Activated B cell treated with CpG ODN at 0.5 μM for 24 hours (primary cell): ENCODE data around the gene RPS6KL1. TPM values are rescaled to one million over a fixed set of nuclear protein-coding genes. Genes with fewer than 3 reads are reported as not detected.

Experiments
- ATAC-seq: fragments of 200-7000 bp; cut with Tn5 transposase; one replicate; pipeline ENCODE4 v1.10.0; 2021; ENCODE audit warnings: low read depth, mild to moderate bottlenecking, moderate library complexity
- CTCF ChIA-PET: fragments of 350-600 bp; sonication (Branson Sonifier 250); formaldehyde crosslinking; loops from one replicate; lab custom pipeline; 2021; ENCODE audit warnings: antibody characterized with exemption; lab: Charles Lee
- POLR2A ChIA-PET: fragments of 350-600 bp; sonication (Branson Sonifier 250); formaldehyde crosslinking; loops from one replicate; lab custom pipeline; 2021; ENCODE audit warnings: antibody characterized with exemption; lab: Charles Lee
- DNase-seq: peaks from one replicate; pipeline ENCODE4 v3.0.0; 2022
- H3K27ac Mint-ChIP-seq: one replicate; pipeline ENCODE4 v1.8.0; 2020; ENCODE audit warnings: mixed read lengths
- H3K27me3 Mint-ChIP-seq: one replicate; pipeline ENCODE4 v1.8.0; 2021; ENCODE audit warnings: mixed read lengths
- H3K36me3 Mint-ChIP-seq: one replicate; pipeline ENCODE4 v1.8.0; 2021; ENCODE audit warnings: low read depth, mixed read lengths
- H3K4me1 Mint-ChIP-seq: one replicate; pipeline ENCODE4 v1.8.0; 2021; ENCODE audit warnings: mixed read lengths
- H3K4me3 Mint-ChIP-seq: one replicate; pipeline ENCODE4 v1.8.0; 2020; ENCODE audit warnings: mild to moderate bottlenecking, mixed read lengths
- H3K9me3 Mint-ChIP-seq: one replicate; pipeline ENCODE4 v1.8.0; 2020; ENCODE audit warnings: mixed read lengths
- CTCF ChIP-seq: fragments of 200-600 bp; IDR thresholded peaks from one replicate; pipeline ENCODE4 v1.8.0; 2022; ENCODE audit warnings: antibody characterized with exemption, mild to moderate bottlenecking
- intact Hi-C: fragments of 100-400 bp; cut with micrococcal nuclease; formaldehyde crosslinking; loops from one replicate; pipeline ENCODE4 v1.15.1; 2024
- total RNA-seq: library from RNA; stranded (reverse); gene quantifications from 2 replicates; pipeline ENCODE4 v1.2.3, GENCODE V29; 2022

The RPS6KL1 gene
- total RNA-seq, 1 donor from 2014 or later: 5.2 TPM

GRCh38 chr14:74897642-74898041 lies 25.4 kb downstream of the RPS6KL1 start:
- H3K36me3 Mint-ChIP-seq: peaks cover 98% of the 10 kb centered on the region
- no peaks in the 10 kb centered on the region for H3K27me3 Mint-ChIP-seq
- no peak overlapping the region for H3K4me3 Mint-ChIP-seq
- ATAC-seq (no peak), DNase-seq (no peak)
- no peaks in the 10 kb centered on the region for H3K9me3 Mint-ChIP-seq
- TF ChIP-seq CTCF: no peak
- ChIA-PET CTCF (interaction anchor here (0.6 to 2.0 kb wide), 2 partner anchors 37 to 241 kb away, joined by 3 to 9 read pairs; no protein-coding TSS in a partner anchor), POLR2A (interaction anchor here (0.7 kb wide), 2 partner anchors 230 to 619 kb away, joined by 4 to 5 read pairs; no protein-coding TSS in a partner anchor)
- no peak overlapping the region for H3K27ac Mint-ChIP-seq
- peaks cover 20% of the 10 kb centered on the region for H3K4me1 Mint-ChIP-seq
- intact Hi-C loops: no loop called here

- Mint-ChIP-seq H3K4me3 (no peak overlapping the region), H3K27ac (no peak overlapping the region), H3K9me3 (no peaks in the 10 kb centered on the region), H3K27me3 (no peaks in the 10 kb centered on the region), H3K36me3 (peaks cover 98% of the 10 kb centered on the region), H3K4me1 (peaks cover 30% of the 10 kb centered on the region)
- TF ChIP-seq CTCF: no peak
- ChIA-PET POLR2A (no interaction called here), CTCF (interaction anchor here (2.0 to 5.0 kb wide), 2 partner anchors 9 to 35 kb away, joined by 9 to 53 read pairs; no protein-coding TSS in a partner anchor)
- ATAC-seq (no peak), DNase-seq (no peak)
- intact Hi-C loops: no loop called here
Observed at GRCh38 chr14:74896400-74896799, 26.7 kb downstream of the RPS6KL1 start.

GRCh38 chr14:74893614-74894091 lies 29.4 kb downstream of the RPS6KL1 start:
- no peak for TF ChIP-seq CTCF
- H3K4me3 Mint-ChIP-seq: peak overlapping the region; percentile 29
- DNase-seq (no peak), ATAC-seq (peak; percentile 43)
- H3K36me3 Mint-ChIP-seq: peaks cover 92% of the 10 kb centered on the region
- intact Hi-C loops: loop anchor here (2.0 kb wide), 1 partner anchor 17 kb away; the partner anchor contains the start of gene PROX2
- H3K4me1 Mint-ChIP-seq: peaks cover 31% of the 10 kb centered on the region
- POLR2A ChIA-PET: interaction anchor here (0.6 to 1.9 kb wide), 5 partner anchors 11 to 440 kb away, joined by 3 to 8 read pairs (median 4); partner anchors contain the start of gene DLST
- H3K9me3 Mint-ChIP-seq: no peaks in the 10 kb centered on the region
- H3K27ac Mint-ChIP-seq: peak overlapping the region; percentile 83
- H3K27me3 Mint-ChIP-seq: no peaks in the 10 kb centered on the region
- CTCF ChIA-PET: interaction anchor here (0.8 to 5.0 kb wide), 9 partner anchors 10 to 194 kb away, joined by 3 to 53 read pairs (median 4); partner anchors contain the start of gene PROX2

GRCh38 chr14:74892745-74893144 lies 30.3 kb downstream of the RPS6KL1 start:
- Mint-ChIP-seq H3K27me3 (no peaks in the 10 kb centered on the region), H3K27ac (peak overlapping the region; percentile 83), H3K36me3 (peaks cover 91% of the 10 kb centered on the region), H3K4me3 (peak overlapping the region; percentile 19), H3K9me3 (no peaks in the 10 kb centered on the region), H3K4me1 (peaks cover 31% of the 10 kb centered on the region)
- ChIA-PET POLR2A (interaction anchor here (0.5 to 1.9 kb wide), 3 partner anchors 10 to 127 kb away, joined by 3 to 8 read pairs (median 4); no protein-coding TSS in a partner anchor), CTCF (interaction anchor here (1.0 to 5.0 kb wide), 5 partner anchors 9 to 85 kb away, joined by 3 to 53 read pairs (median 4); partner anchors contain the start of gene PROX2)
- DNase-seq: no peak
- no peak for TF ChIP-seq CTCF
- intact Hi-C loops: loop anchor here (2.0 kb wide), 1 partner anchor 16 kb away; the partner anchor contains the start of gene PROX2
- peak; percentile 51 for ATAC-seq

- CTCF ChIA-PET: interaction anchor here (0.9 to 5.0 kb wide), 4 partner anchors 14 to 196 kb away, joined by 3 to 53 read pairs (median 20); no protein-coding TSS in a partner anchor
- ATAC-seq (no peak), DNase-seq (no peak)
- H3K9me3 Mint-ChIP-seq: no peaks in the 10 kb centered on the region
- peaks cover 82% of the 10 kb centered on the region for H3K36me3 Mint-ChIP-seq
- H3K4me1 Mint-ChIP-seq: peaks cover 31% of the 10 kb centered on the region
- no peaks in the 10 kb centered on the region for H3K27me3 Mint-ChIP-seq
- intact Hi-C loops: loop anchor here (2.0 kb wide), 1 partner anchor 15 kb away; the partner anchor contains the start of gene PROX2
- POLR2A ChIA-PET: no interaction called here
- H3K4me3 Mint-ChIP-seq: no peak overlapping the region
- no peak for TF ChIP-seq CTCF
- peak overlapping the region; percentile 83 for H3K27ac Mint-ChIP-seq
Observed at GRCh38 chr14:74891870-74892269, 31.2 kb downstream of the RPS6KL1 start.
